ENCODE measurements around the gene FAF1.
"Not testable (repeated sequence)": the region's sequence is repeated elsewhere in the genome, so short reads cannot be mapped to it uniquely, and the experiment has no call there.

Gene FAF1

GRCh38 chr1:50774759-50775351, 185.2 kb downstream of the FAF1 start:
- peak; percentile 60 for DNase-seq (ENCODE audit: low read depth)

- no peak for DNase-seq (ENCODE audit: low read depth)
Measured at GRCh38 chr1:50766688-50767087, 193.4 kb downstream of the FAF1 start.

DNA sequence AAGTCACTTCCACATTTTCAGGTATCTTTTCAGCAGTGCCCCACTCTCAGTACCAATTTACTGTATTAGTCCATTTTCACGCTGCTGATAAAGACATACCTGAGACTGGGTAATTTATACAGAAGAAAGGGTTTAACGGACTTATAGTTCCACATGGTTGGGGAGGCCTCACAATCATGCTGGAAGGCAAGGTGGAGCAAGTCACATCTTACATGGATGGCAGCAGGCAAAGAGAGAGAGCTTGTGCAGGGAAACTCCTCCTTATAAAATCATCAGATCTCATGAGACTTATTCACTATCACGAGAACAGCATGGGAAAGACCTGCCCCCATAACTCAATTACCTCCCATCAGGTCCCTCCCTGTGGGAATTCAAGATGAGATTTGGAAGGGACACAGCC, 203.5 kb downstream of the FAF1 start:
- not testable (repeated sequence) for DNase-seq (ENCODE audit: low read depth)

- DNase-seq (ENCODE audit: low read depth) = peak; percentile 11
Measured at GRCh38 chr1:50754764-50755163, 205.3 kb downstream of the FAF1 start.

GRCh38 chr1:50750021-50750619, 209.9 kb downstream of the FAF1 start:
- peak; percentile 17 for DNase-seq (ENCODE audit: low read depth)

- no peak for DNase-seq (ENCODE audit: low read depth)
Measured at GRCh38 chr1:50747394-50747793, 212.7 kb downstream of the FAF1 start.

DNA sequence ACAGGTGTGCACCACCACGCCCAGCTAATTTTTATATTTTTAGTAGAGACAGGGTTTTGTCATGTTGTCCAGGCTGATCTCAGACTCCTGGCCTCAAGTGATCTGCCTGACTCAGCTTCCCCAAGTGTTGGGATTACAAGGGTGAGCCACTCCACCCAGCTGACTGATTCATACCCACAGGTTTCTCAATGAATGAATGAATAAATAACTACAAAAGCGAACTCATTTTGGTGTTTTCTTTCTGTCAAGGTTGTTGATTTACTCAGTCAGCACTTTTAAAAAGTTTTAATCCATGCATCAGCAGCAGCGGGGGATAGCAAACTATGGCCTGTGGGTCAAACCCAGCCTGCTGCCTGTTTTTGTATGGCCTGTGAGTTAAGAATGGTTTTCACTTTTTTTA, 217.5 kb downstream of the FAF1 start:
- DNase-seq (ENCODE audit: low read depth) = peak; percentile 58

- no peak for DNase-seq (ENCODE audit: low read depth)
Measured at GRCh38 chr1:50739125-50739524, 220.9 kb downstream of the FAF1 start.

DNA sequence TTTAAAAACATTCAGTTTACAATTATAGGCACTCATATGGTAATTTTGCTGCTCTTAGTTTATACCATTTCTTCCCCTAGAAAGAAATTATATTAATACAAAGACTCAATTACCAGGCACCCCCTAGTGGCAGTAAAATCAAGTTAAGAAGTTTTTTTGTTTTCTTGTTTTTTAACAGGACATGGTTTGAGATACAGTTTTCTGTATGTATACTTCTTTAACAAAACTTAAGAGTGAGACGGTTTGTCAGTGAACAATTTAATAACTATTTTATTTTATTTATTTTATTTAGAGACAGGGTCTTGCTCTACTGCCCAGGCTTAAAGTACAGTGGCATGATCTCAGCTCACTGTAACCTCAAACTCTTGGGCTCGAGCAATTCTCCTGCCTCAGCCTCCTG, 224.6 kb downstream of the FAF1 start:
- DNase-seq (ENCODE audit: low read depth) = peak; percentile 20

GRCh38 chr1:50727578-50727977, 232.5 kb downstream of the FAF1 start:
- DNase-seq (ENCODE audit: low read depth) = not testable (repeated sequence)

DNA sequence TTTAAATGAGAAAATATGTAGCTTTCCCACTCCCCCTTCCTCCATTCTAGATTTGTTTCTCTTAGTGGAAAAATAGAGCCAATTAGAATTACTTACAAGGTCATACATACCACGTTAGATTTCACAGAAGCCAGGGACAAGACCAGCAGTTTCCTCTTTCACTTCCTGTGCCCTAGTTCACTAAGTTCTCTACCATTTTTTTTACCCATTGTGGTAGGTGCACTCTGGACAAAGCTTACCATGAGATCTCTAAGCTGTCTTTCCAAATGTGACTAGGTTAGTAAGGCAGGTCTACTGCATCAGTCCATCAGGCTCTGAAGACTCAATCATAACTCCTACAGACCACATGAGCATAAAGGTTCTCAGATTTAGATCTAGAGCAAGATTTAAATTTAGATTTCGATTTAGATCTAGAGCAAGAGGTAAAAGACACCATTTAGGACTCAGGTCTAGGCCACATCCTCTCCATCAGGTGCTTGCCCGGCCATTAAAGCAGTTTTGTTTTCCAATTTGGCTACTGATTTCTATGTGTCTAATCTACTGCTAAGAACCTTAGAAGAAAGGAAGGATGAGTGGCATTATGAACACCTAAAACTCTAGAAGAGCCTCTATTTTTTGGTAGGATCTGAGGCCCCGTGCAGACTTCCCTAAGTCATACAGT, 235.3 kb downstream of the FAF1 start:
- no peak for DNase-seq (ENCODE audit: low read depth)

DNA sequence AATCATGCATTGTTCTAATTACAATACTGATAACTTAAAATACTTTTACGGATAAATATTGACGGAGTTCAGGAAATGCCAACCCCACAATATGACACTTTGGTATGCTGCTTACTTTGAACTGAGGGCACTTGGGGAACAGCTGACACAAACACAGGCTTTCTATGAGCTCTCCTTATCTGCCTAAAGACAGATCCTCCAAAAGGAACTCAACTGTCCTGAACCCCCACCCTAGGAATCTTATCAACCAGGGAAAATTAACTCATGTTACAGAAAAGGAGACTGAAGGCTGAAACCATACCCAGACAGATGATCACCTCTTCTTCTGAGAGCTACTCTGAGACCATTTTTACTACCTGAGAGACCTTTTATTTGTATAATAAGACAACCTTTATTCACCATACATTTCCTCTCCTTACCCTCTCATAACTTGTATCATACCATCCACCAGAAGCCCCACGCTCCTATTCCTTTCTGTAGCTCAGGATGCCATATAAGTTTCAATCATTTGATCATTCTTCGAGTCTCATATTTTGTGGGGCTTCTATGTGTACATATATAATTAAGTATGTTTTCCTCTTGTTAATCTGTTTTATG, 239.5 kb downstream of the FAF1 start:
- no peak for DNase-seq (ENCODE audit: low read depth)

- no peak for DNase-seq (ENCODE audit: low read depth)
Measured at GRCh38 chr1:50719126-50719525, 240.9 kb downstream of the FAF1 start.

DNA sequence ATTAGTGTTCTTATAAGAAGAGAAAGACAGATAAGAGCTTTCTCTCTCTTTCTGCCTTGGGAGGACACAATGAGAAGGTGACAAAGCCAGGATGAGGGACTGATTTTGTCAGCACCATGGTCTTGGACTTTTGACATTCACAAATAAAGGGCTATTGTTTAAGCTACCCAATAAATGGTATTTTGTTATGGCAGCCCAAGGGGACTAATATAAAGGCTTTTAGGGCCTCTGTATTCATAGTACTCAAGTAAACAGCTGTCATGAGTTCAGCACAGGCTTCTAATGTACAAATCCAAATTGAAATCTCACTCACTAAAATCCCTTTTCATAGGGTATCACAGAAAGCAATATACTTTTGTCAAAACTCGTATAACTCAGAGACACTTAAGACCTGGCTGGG, 242.7 kb downstream of the FAF1 start:
- DNase-seq (ENCODE audit: low read depth) = no peak

DNA sequence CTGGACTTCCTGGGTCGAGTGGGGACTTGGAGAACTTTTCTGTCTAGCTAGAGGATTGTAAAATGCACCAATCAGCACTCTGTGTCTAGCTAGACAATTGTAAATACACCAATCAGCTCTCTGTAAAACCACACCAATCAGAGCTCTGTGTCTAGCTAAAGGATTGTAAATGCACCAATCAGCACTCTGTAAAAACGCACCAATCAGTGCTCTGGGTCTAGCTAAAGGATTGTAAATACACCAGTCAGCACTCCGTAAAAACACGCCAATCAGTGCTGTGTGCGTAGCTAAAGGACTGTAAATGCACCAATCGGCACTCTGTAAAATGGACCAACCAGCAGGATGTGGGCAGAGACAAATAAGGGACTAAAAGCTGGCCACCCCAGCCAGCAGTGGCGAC, 243.6 kb downstream of the FAF1 start:
- DNase-seq (ENCODE audit: low read depth) = not testable (repeated sequence)

- DNase-seq (ENCODE audit: low read depth) = no peak
Measured at GRCh38 chr1:50710099-50710498, 250.0 kb downstream of the FAF1 start.

DNA sequence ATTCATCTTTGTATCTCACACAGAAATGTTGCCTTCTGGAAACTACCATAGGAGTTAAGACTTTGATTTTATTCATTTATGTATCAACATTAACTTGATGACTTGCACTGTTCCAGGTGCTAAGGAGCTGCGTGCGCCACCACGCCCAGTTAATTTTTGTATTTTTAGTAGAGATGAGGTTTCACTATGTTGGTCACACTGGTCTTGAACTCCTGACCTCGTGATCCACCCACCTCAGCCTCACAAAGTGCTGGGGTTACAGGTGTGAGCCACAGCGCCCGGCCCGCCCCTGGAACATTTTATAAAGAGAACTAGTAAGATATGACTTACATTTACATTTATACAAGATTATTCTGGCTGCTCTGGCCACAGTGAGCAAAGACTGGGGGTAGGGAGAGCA, 252.2 kb downstream of the FAF1 start:
- no peak for DNase-seq (ENCODE audit: low read depth)

DNA sequence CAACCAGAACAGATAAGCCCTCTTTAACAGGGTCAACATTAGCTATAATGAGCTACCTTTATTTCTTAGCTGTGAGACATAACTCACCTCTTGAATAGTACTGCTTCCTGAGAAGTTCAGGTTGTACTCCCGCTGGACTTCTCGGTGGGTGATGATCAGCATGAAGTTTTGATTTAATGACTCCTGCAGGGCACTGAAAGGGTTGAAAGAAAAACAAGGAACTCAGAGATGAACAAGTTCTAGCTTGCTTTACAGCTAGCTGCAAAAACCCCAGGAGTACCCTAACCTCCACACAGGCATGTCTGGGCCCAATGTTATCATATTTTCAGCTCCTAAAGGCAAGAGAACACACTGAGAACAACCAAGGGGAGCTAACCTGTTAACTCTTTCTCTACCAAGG, 254.4 kb downstream of the FAF1 start:
- no peak for DNase-seq (ENCODE audit: low read depth)

- no peak for DNase-seq (ENCODE audit: low read depth)
Measured at GRCh38 chr1:50705041-50705440, 255.0 kb downstream of the FAF1 start.

GRCh38 chr1:50704126-50704525, 255.9 kb downstream of the FAF1 start:
- peak; percentile 21 for DNase-seq (ENCODE audit: low read depth)

DNA sequence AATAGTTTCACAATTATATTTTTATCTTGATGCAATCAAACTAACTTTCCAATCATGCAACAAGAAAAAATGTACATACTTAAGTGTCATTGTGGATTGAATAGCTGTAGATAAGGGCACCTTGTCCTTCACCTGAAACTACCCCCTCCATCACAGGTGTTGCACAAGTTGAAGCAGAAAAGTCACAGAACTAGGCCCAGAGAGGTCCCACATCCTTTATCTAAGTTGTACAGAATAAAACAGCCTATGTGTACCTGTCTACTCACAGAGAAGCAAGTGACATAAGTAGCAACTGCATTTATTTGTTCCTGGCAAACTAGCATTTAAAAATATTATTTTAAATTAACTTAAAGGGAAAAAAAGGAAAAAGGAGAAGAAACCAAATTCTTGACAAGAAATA, 256.8 kb downstream of the FAF1 start:
- DNase-seq (ENCODE audit: low read depth) = no peak

GRCh38 chr1:50702395-50702794, 257.7 kb downstream of the FAF1 start:
- DNase-seq (ENCODE audit: low read depth) = no peak

GRCh38 chr1:50701706-50702317, 258.3 kb downstream of the FAF1 start:
- no peak for DNase-seq (ENCODE audit: low read depth)
